Measurements from ENCODE around the gene TLK2.
"Not testable (repeated sequence)": the region's sequence is repeated elsewhere in the genome, so short reads cannot be mapped to it uniquely, and the experiment has no call there.

The TLK2 gene

DNA sequence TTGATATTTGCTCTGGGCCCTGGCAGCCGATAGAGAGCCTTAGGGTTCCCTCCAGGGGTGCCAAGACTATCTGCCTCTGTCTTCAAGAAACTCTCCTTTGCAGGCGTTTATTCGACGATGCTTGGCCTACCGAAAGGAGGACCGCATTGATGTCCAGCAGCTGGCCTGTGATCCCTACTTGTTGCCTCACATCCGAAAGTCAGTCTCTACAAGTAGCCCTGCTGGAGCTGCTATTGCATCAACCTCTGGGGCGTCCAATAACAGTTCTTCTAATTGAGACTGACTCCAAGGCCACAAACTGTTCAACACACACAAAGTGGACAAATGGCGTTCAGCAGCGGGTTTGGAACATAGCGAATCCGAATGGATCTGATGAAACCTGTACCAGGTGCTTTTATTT lies 133.7 kb downstream of the TLK2 start:
- not testable (repeated sequence) for H3K27me3 ChIP-seq (ENCODE audit: control insufficient read depth in 2 of 2, insufficient read depth in 2 of 2, low read length in 2 of 2); H3K4me3 ChIP-seq (ENCODE audit: low read length in 2 of 2); H3K9ac ChIP-seq (ENCODE audit: low read depth in 1 of 2, low read length in 2 of 2); H3K4me1 ChIP-seq (ENCODE audit: control insufficient read depth in 2 of 2, insufficient read depth in 2 of 2, low read length in 2 of 2); H3K9me3 ChIP-seq (ENCODE audit: control insufficient read depth in 2 of 2, low read length in 2 of 2); H3K27ac ChIP-seq (ENCODE audit: low read depth in 2 of 2, low read length in 2 of 2)
- peaks cover 43 to 64% of the 10 kb centered on the region in 2 donors for H3K36me3 ChIP-seq (ENCODE audit: control insufficient read depth in 2 of 2, insufficient read depth in 2 of 2, low read length in 2 of 2)

DNA sequence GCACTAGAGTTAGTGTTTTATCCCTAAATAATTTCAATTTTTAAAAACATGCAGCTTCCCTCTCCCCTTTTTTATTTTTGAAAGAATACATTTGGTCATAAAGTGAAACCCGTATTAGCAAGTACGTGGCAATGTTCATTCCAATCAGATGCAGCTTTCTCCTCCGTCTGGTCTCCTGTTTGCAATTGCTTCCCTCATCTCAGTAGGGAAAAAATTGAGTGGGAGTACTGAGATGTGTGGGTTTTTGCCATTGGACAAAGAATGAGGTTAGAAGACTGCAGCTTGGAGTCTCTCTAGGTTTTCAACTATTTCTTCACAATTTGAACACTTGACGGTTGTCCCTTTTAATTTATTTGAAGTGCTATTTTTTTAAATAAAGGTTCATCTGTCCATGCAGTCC lies 134.5 kb downstream of the TLK2 start:
- not testable (repeated sequence) for H3K4me3 ChIP-seq (ENCODE audit: low read length in 2 of 2); H3K27ac ChIP-seq (ENCODE audit: low read depth in 2 of 2, low read length in 2 of 2)
- peaks cover 38 to 57% of the 10 kb centered on the region in 2 donors for H3K36me3 ChIP-seq (ENCODE audit: control insufficient read depth in 2 of 2, insufficient read depth in 2 of 2, low read length in 2 of 2)

DNA sequence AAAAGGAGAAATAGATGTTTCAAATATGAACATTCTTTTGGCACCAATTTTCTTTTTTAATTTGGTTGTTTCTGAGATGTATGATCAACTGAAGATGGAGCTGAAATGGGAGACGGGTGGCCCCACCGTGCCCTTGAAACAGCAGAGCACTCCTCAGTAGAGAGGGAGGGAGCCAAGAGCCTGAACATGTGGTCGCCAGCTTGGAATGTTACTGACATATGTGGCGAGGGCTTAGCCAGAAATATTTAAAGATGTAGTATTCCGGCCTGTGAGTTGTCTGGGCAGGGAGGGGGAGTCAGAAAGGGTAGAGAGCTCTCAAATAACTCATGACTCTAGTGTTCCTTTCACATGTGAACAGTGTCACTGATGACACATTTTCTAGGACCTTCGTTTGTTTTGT lies 135.5 kb downstream of the TLK2 start:
- H3K4me1 ChIP-seq (ENCODE audit: control insufficient read depth in 2 of 2, insufficient read depth in 2 of 2, low read length in 2 of 2): no peaks in the 10 kb centered on the region
- H3K27ac ChIP-seq (ENCODE audit: low read depth in 2 of 2, low read length in 2 of 2): no peak overlapping the region
- H3K9ac ChIP-seq (ENCODE audit: low read depth in 1 of 2, low read length in 2 of 2): no peak overlapping the region
- H3K27me3 ChIP-seq (ENCODE audit: control insufficient read depth in 2 of 2, insufficient read depth in 2 of 2, low read length in 2 of 2): no peaks in the 10 kb centered on the region
- H3K4me3 ChIP-seq (ENCODE audit: low read length in 2 of 2): no peak overlapping the region
- H3K36me3 ChIP-seq (ENCODE audit: control insufficient read depth in 2 of 2, insufficient read depth in 2 of 2, low read length in 2 of 2): peaks cover 28 to 53% of the 10 kb centered on the region in 2 donors
- H3K9me3 ChIP-seq (ENCODE audit: control insufficient read depth in 2 of 2, low read length in 2 of 2): no peaks in the 10 kb centered on the region

More for the DNA sequence above, 134.5 kb downstream of the TLK2 start:
- H3K27me3 ChIP-seq (ENCODE audit: control insufficient read depth in 2 of 2, insufficient read depth in 2 of 2, low read length in 2 of 2); H3K9me3 ChIP-seq (ENCODE audit: control insufficient read depth in 2 of 2, low read length in 2 of 2); H3K9ac ChIP-seq (ENCODE audit: low read depth in 1 of 2, low read length in 2 of 2); H3K4me1 ChIP-seq (ENCODE audit: control insufficient read depth in 2 of 2, insufficient read depth in 2 of 2, low read length in 2 of 2): not testable (repeated sequence)

DNA sequence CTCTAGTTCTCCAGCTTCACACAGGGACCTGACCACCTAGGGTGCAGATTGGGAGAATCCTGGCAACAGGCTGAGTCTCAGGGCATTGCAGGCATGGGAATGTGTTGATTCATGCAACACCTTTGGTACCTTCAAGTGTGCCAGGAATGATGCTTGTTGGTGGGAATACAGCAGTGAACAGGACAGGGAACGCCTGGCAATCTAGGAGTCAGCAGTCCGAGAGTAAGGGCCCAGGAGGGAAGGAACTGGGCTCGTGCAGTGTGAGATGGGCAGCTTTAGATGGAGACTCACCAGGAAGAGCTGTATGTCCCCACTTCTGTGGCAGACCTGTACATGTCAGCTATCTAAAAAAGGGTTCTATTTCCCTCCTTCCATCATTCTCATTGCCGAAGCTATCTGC lies 136.9 kb downstream of the TLK2 start:
- Histone ChIP-seq H3K36me3 (ENCODE audit: control insufficient read depth in 2 of 2, insufficient read depth in 2 of 2, low read length in 2 of 2) (peaks cover 17 to 45% of the 10 kb centered on the region in 2 donors), H3K4me1 (ENCODE audit: control insufficient read depth in 2 of 2, insufficient read depth in 2 of 2, low read length in 2 of 2) (no peaks in the 10 kb centered on the region), H3K27ac (ENCODE audit: low read depth in 2 of 2, low read length in 2 of 2) (no peak overlapping the region), H3K27me3 (ENCODE audit: control insufficient read depth in 2 of 2, insufficient read depth in 2 of 2, low read length in 2 of 2) (no peaks in the 10 kb centered on the region), H3K9ac (ENCODE audit: low read depth in 1 of 2, low read length in 2 of 2) (no peak overlapping the region), H3K9me3 (ENCODE audit: control insufficient read depth in 2 of 2, low read length in 2 of 2) (no peaks in the 10 kb centered on the region), H3K4me3 (ENCODE audit: low read length in 2 of 2) (no peak overlapping the region)

DNA sequence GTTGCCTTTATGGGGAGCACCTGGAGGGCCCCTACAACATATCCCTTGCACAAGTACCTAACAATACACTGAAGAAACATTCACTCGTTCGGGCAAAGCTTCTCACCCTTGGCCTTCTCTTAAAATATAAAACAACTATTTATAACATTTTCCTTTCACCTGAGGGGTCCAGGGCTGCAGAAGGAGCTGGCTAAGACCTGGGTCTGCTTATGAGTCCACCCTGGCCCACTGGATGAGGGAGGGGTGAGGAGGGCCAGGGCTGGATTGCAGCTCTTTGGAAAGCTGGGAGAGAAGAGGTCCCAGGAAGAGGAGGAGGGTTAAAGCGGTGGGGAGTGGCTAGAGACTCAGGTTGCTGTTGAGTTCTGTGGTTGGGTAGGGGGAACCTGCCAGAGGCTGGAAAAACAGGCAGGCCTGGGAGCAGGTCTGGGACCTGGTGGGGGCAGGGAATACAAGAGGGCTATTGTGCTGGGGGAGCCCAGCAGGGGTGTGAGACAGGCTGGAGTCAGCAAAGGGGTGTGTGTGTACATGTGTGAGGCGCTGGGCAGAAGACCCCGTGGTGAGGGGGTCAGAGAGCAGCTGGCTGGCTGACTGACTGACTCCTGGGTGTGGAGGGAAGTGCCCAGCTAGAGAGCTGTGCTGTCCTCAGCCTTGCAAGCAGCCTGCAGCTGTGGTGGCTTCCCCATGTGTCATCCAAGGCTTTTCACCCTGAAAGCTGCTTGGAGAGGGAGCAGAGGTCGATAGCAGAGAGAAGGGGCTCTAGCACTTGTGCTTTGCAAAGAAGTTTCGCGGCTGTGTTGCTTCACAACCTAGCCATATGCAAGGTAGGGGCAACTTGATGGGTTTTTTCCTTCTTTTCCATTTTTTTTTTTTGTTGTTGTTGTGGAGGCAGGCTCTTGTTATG lies 138.6 kb downstream of the TLK2 start:
- Histone ChIP-seq H3K9me3 (ENCODE audit: control insufficient read depth in 2 of 2, low read length in 2 of 2) (no peaks in the 10 kb centered on the region), H3K9ac (ENCODE audit: low read depth in 1 of 2, low read length in 2 of 2) (no peak overlapping the region), H3K27ac (ENCODE audit: low read depth in 2 of 2, low read length in 2 of 2) (no peak overlapping the region), H3K4me3 (ENCODE audit: low read length in 2 of 2) (no peak overlapping the region), H3K4me1 (ENCODE audit: control insufficient read depth in 2 of 2, insufficient read depth in 2 of 2, low read length in 2 of 2) (no peaks in the 10 kb centered on the region), H3K36me3 (ENCODE audit: control insufficient read depth in 2 of 2, insufficient read depth in 2 of 2, low read length in 2 of 2) (peaks cover 11 to 31% of the 10 kb centered on the region in 2 donors), H3K27me3 (ENCODE audit: control insufficient read depth in 2 of 2, insufficient read depth in 2 of 2, low read length in 2 of 2) (no peaks in the 10 kb centered on the region)

- H3K9ac ChIP-seq (ENCODE audit: low read depth in 1 of 2, low read length in 2 of 2): no peak overlapping the region
- no peaks in the 10 kb centered on the region for H3K4me1 ChIP-seq (ENCODE audit: control insufficient read depth in 2 of 2, insufficient read depth in 2 of 2, low read length in 2 of 2)
- no peak overlapping the region for H3K4me3 ChIP-seq (ENCODE audit: low read length in 2 of 2)
- no peaks in the 10 kb centered on the region for H3K9me3 ChIP-seq (ENCODE audit: control insufficient read depth in 2 of 2, low read length in 2 of 2)
- no peak overlapping the region for H3K27ac ChIP-seq (ENCODE audit: low read depth in 2 of 2, low read length in 2 of 2)
- no peaks in the 10 kb centered on the region for H3K27me3 ChIP-seq (ENCODE audit: control insufficient read depth in 2 of 2, insufficient read depth in 2 of 2, low read length in 2 of 2)
- peaks cover 11 to 31% of the 10 kb centered on the region in 2 donors for H3K36me3 ChIP-seq (ENCODE audit: control insufficient read depth in 2 of 2, insufficient read depth in 2 of 2, low read length in 2 of 2)
These were observed 139.4 kb downstream of the TLK2 start for GRCh38 chr17:62617894-62618472.

DNA sequence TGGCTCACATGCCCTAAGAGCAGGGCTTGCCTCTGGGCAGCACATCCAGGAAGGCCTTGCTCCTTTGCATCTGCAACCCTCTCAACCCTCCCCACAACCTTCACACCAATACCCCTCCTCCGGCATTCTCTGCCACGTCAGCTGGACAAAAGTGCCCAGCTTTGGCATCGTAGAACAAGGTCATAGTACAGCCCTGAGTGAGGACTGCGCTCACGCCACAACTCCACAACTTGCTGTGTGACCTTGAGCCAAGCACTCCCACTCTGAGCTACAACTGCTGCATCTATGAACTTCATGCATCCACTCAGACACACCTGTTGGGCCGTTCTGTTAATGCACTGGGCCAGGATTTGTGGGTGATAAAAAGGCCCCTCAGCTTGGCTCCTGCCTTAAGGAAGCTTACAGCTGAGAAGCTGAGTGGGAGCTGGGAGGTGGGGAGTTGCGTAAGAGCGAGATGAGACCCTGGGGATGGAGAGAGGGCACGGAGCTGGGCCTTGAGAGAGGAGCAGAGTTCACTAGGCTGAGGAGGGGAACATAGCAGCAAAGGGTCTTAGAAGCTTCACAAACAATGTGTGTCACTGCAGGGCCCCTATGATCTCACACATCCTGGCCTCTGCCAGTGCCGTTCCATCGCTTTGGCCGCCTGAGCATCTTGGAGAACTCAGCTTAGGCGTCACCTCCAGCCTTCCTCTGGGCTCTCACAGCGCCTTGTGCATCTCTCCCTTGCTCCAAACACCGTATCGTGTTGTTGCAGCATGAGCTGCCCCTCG lies 140.2 kb downstream of the TLK2 start:
- Histone ChIP-seq H3K9ac (ENCODE audit: low read depth in 1 of 2, low read length in 2 of 2) (no peak overlapping the region), H3K4me1 (ENCODE audit: control insufficient read depth in 2 of 2, insufficient read depth in 2 of 2, low read length in 2 of 2) (no peaks in the 10 kb centered on the region), H3K36me3 (ENCODE audit: control insufficient read depth in 2 of 2, insufficient read depth in 2 of 2, low read length in 2 of 2) (peaks cover 11 to 28% of the 10 kb centered on the region in 2 donors), H3K27me3 (ENCODE audit: control insufficient read depth in 2 of 2, insufficient read depth in 2 of 2, low read length in 2 of 2) (no peaks in the 10 kb centered on the region), H3K9me3 (ENCODE audit: control insufficient read depth in 2 of 2, low read length in 2 of 2) (no peaks in the 10 kb centered on the region), H3K4me3 (ENCODE audit: low read length in 2 of 2) (no peak overlapping the region), H3K27ac (ENCODE audit: low read depth in 2 of 2, low read length in 2 of 2) (no peak overlapping the region)

GRCh38 chr17:62619417-62620155 lies 141.0 kb downstream of the TLK2 start:
- no peaks in the 10 kb centered on the region for H3K27me3 ChIP-seq (ENCODE audit: control insufficient read depth in 2 of 2, insufficient read depth in 2 of 2, low read length in 2 of 2)
- no peak overlapping the region for H3K9ac ChIP-seq (ENCODE audit: low read depth in 1 of 2, low read length in 2 of 2)
- H3K4me3 ChIP-seq (ENCODE audit: low read length in 2 of 2): no peak overlapping the region
- no peak overlapping the region for H3K27ac ChIP-seq (ENCODE audit: low read depth in 2 of 2, low read length in 2 of 2)
- H3K4me1 ChIP-seq (ENCODE audit: control insufficient read depth in 2 of 2, insufficient read depth in 2 of 2, low read length in 2 of 2): no peaks in the 10 kb centered on the region
- no peaks in the 10 kb centered on the region for H3K9me3 ChIP-seq (ENCODE audit: control insufficient read depth in 2 of 2, low read length in 2 of 2)
- H3K36me3 ChIP-seq (ENCODE audit: control insufficient read depth in 2 of 2, insufficient read depth in 2 of 2, low read length in 2 of 2): peaks cover 5 to 23% of the 10 kb centered on the region in 2 donors

DNA sequence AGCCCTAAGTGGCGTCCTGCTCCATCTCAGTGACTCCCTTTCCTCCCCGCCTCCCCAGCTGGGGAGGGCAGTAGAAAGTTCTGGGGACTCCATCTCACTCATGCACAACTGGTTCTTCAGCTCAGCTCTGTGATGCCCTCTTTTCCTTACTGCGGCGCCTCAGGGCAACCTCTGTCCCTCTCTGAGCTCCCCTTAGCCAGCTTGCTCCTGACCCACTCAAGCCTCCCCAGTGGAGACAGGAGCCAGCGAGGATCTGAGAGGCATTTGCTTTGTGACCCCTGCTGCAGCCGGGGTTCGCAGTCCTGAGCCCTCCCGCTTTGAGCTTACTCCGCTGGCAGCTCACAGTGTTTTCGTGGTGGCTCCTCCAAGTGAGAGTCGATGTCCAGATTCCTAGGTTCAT lies 142.6 kb downstream of the TLK2 start:
- Histone ChIP-seq H3K9me3 (ENCODE audit: control insufficient read depth in 2 of 2, low read length in 2 of 2) (no peaks in the 10 kb centered on the region), H3K27ac (ENCODE audit: low read depth in 2 of 2, low read length in 2 of 2) (no peak overlapping the region), H3K27me3 (ENCODE audit: control insufficient read depth in 2 of 2, insufficient read depth in 2 of 2, low read length in 2 of 2) (no peaks in the 10 kb centered on the region), H3K4me3 (ENCODE audit: low read length in 2 of 2) (no peak overlapping the region), H3K9ac (ENCODE audit: low read depth in 1 of 2, low read length in 2 of 2) (no peak overlapping the region), H3K36me3 (ENCODE audit: control insufficient read depth in 2 of 2, insufficient read depth in 2 of 2, low read length in 2 of 2) (peaks cover 0 to 11% of the 10 kb centered on the region in 2 donors), H3K4me1 (ENCODE audit: control insufficient read depth in 2 of 2, insufficient read depth in 2 of 2, low read length in 2 of 2) (peaks cover 0 to 6% of the 10 kb centered on the region in 2 donors)

Data from mucosa of rectum (tissue), 2 donors.